ENCODE measurements around the gene SERPINA4.

SERPINA4 gene

DNA sequence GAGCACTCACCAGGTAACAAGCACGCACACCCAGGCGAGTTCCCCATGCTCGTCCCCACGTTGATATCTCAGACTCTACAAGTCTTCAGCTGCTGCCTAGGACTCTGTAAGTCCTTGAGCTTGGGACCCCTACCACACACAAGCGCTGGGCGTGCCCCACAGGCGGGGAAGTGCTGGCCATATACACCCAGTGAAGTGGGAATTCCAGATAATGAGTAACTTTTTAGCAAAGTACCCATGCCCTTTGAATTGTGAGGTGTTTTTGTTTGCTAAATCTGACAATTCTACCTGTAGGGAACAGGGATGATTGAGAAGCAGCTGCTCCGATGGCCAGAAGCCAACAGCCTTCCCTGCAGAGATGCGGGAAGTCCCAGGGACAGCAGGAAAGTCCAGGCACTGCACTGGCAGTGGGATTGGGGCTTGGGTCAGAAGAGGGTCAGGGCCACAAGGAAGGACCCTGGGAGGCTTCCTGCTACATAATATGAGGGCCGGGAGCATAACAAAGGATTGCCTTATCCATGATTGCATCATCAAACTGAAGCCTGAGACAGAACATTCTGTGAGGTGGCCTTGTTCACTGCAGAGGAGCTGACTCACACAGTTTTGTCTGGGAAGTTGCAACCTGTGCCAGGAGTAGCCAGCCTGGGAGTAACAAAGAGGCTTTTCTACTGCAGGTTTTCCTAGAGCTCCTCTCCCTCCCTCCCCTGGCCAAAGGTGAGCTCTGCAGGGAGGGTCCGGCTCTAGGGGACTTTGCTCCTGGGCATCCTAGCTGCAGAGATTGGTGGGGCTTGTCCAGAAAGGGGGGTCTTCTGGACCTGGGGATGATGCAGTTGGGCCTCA lies 37.8 kb downstream of the SERPINA4 start:
- Histone ChIP-seq H4K8ac (ENCODE audit: low read length) (no peak overlapping the region), H3K9me3 (ENCODE audit: control insufficient read depth, low read length) (no peaks in the 10 kb centered on the region), H3K9ac (ENCODE audit: low read length) (peak overlapping the region; percentile 13), H3K18ac (ENCODE audit: low read depth in 1 of 2, low read length in 2 of 2) (peak overlapping the region in 1 of 2 experiments; percentile 18), H3K23ac (ENCODE audit: low read length in 2 of 2) (no peak overlapping the region), H3K79me1 (replicated peaks; ENCODE audit: low read length, poor library complexity, severe bottlenecking) (no peaks in the 10 kb centered on the region), H2AFZ (ENCODE audit: low read depth, low read length) (no peak overlapping the region), H3K4me1 (ENCODE audit: control insufficient read depth, insufficient read depth, low read depth, low read length) (peaks cover 30% of the 10 kb centered on the region), H3K4me2 (ENCODE audit: low read length, poor library complexity, severe bottlenecking) (no peak overlapping the region), H3K14ac (ENCODE audit: low read length in 2 of 2) (no peak overlapping the region), H3K36me3 (ENCODE audit: control insufficient read depth in 1 of 2, insufficient read depth in 2 of 2, low read depth in 1 of 2, low read length in 2 of 2) (no peaks in the 10 kb centered on the region), H3K27me3 (ENCODE audit: control insufficient read depth in 1 of 2, insufficient read depth in 1 of 2, low read length in 2 of 2) (no peaks in the 10 kb centered on the region), H2BK12ac (ENCODE audit: low read length in 2 of 2) (peak overlapping the region in 1 of 2 experiments; percentile 16), H3K4me3 (ENCODE audit: insufficient read depth in 1 of 2, low read depth in 1 of 2, low read length in 2 of 2) (no peak overlapping the region), H2BK15ac (ENCODE audit: low read depth, poor library complexity, severe bottlenecking) (no peak overlapping the region), H2BK5ac (ENCODE audit: low read depth, low read length, poor library complexity, severe bottlenecking) (peak overlapping the region; percentile 69), H3K4ac (ENCODE audit: low read depth in 1 of 2, low read length in 2 of 2) (no peak overlapping the region), H3K27ac (ENCODE audit: low read length, poor library complexity, severe bottlenecking) (peak overlapping the region; percentile 56), H4K91ac (ENCODE audit: low read length) (peak overlapping the region; percentile 8), H2BK120ac (ENCODE audit: low read depth, low read length) (no peak overlapping the region), H2AK5ac (ENCODE audit: low read length, severe bottlenecking) (peak overlapping the region; percentile 79)
- DNase-seq = peak; percentile 69
- 75% methylated on average over 11 of the region's 11 CpGs for whole genome bisulfite sequencing

GRCh38 chr14:94599656-94600004 lies 38.4 kb downstream of the SERPINA4 start:
- H4K91ac ChIP-seq (ENCODE audit: low read length) = peak overlapping the region; percentile 35
- no peaks in the 10 kb centered on the region for H3K79me1 ChIP-seq (replicated peaks; ENCODE audit: low read length, poor library complexity, severe bottlenecking)
- peaks cover 30% of the 10 kb centered on the region for H3K4me1 ChIP-seq (ENCODE audit: control insufficient read depth, insufficient read depth, low read depth, low read length)
- H3K4me2 ChIP-seq (ENCODE audit: low read length, poor library complexity, severe bottlenecking) = no peak overlapping the region
- H2BK5ac ChIP-seq (ENCODE audit: low read depth, low read length, poor library complexity, severe bottlenecking) = peak overlapping the region; percentile 69
- no peak for DNase-seq
- 60% methylated on average over 3 of the region's 3 CpGs for WGBS
- H3K27ac ChIP-seq (ENCODE audit: low read length, poor library complexity, severe bottlenecking) = peak overlapping the region; percentile 51
- peak overlapping the region in 1 of 2 experiments; percentile 64 for H2BK12ac ChIP-seq (ENCODE audit: low read length in 2 of 2)
- no peaks in the 10 kb centered on the region for H3K36me3 ChIP-seq (ENCODE audit: control insufficient read depth in 1 of 2, insufficient read depth in 2 of 2, low read depth in 1 of 2, low read length in 2 of 2)
- H2AFZ ChIP-seq (ENCODE audit: low read depth, low read length) = no peak overlapping the region
- peak overlapping the region; percentile 13 for H3K9ac ChIP-seq (ENCODE audit: low read length)
- no peak overlapping the region for H3K4me3 ChIP-seq (ENCODE audit: insufficient read depth in 1 of 2, low read depth in 1 of 2, low read length in 2 of 2)
- H3K9me3 ChIP-seq (ENCODE audit: control insufficient read depth, low read length) = no peaks in the 10 kb centered on the region
- H3K27me3 ChIP-seq (ENCODE audit: control insufficient read depth in 1 of 2, insufficient read depth in 1 of 2, low read length in 2 of 2) = no peaks in the 10 kb centered on the region
- H3K23ac ChIP-seq (ENCODE audit: low read length in 2 of 2) = no peak overlapping the region
- peak overlapping the region; percentile 79 for H2AK5ac ChIP-seq (ENCODE audit: low read length, severe bottlenecking)
- H3K18ac ChIP-seq (ENCODE audit: low read depth in 1 of 2, low read length in 2 of 2) = peak overlapping the region in 1 of 2 experiments; percentile 37
- no peak overlapping the region for H4K8ac ChIP-seq (ENCODE audit: low read length)
- H3K14ac ChIP-seq (ENCODE audit: low read length in 2 of 2) = no peak overlapping the region
- no peak overlapping the region for H2BK15ac ChIP-seq (ENCODE audit: low read depth, poor library complexity, severe bottlenecking)
- H3K4ac ChIP-seq (ENCODE audit: low read depth in 1 of 2, low read length in 2 of 2) = no peak overlapping the region
- H2BK120ac ChIP-seq (ENCODE audit: low read depth, low read length) = no peak overlapping the region

DNA sequence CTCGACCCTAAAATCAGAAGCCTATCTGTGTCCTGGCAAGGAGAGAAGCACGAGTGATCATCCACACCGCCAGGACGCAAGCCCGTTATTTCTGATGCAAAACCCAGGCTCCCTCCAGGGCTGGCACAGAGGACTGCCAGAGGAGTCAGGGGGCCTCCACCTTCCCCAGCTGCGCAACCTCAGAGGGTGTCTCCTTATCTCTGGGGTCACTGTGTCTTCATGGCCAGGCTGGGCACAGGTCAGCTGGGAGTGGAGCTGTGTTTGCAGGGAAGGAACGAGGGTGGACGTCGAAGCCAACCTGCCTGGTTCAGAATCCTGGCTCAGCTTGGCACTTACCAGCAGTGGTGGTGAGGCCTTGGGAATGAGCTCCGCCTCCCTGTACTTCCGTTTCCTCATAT lies 38.9 kb downstream of the SERPINA4 start:
- WGBS = 91% methylated on average over 11 of the region's 11 CpGs
- Histone ChIP-seq H2BK15ac (ENCODE audit: low read depth, poor library complexity, severe bottlenecking) (no peak overlapping the region), H3K79me1 (replicated peaks; ENCODE audit: low read length, poor library complexity, severe bottlenecking) (no peaks in the 10 kb centered on the region), H2BK5ac (ENCODE audit: low read depth, low read length, poor library complexity, severe bottlenecking) (no peak overlapping the region), H2BK120ac (ENCODE audit: low read depth, low read length) (no peak overlapping the region), H3K4me2 (ENCODE audit: low read length, poor library complexity, severe bottlenecking) (no peak overlapping the region), H3K14ac (ENCODE audit: low read length in 2 of 2) (no peak overlapping the region), H4K91ac (ENCODE audit: low read length) (no peak overlapping the region), H4K8ac (ENCODE audit: low read length) (no peak overlapping the region), H3K9me3 (ENCODE audit: control insufficient read depth, low read length) (no peaks in the 10 kb centered on the region), H3K27me3 (ENCODE audit: control insufficient read depth in 1 of 2, insufficient read depth in 1 of 2, low read length in 2 of 2) (peaks cover 0 to 2% of the 10 kb centered on the region in 2 experiments), H2AFZ (ENCODE audit: low read depth, low read length) (no peak overlapping the region), H3K27ac (ENCODE audit: low read length, poor library complexity, severe bottlenecking) (no peak overlapping the region), H3K18ac (ENCODE audit: low read depth in 1 of 2, low read length in 2 of 2) (peak overlapping the region in 1 of 2 experiments; percentile 25), H3K4me3 (ENCODE audit: insufficient read depth in 1 of 2, low read depth in 1 of 2, low read length in 2 of 2) (no peak overlapping the region), H3K4me1 (ENCODE audit: control insufficient read depth, insufficient read depth, low read depth, low read length) (peaks cover 30% of the 10 kb centered on the region), H3K4ac (ENCODE audit: low read depth in 1 of 2, low read length in 2 of 2) (no peak overlapping the region), H3K36me3 (ENCODE audit: control insufficient read depth in 1 of 2, insufficient read depth in 2 of 2, low read depth in 1 of 2, low read length in 2 of 2) (no peaks in the 10 kb centered on the region), H2AK5ac (ENCODE audit: low read length, severe bottlenecking) (peak overlapping the region; percentile 3), H2BK12ac (ENCODE audit: low read length in 2 of 2) (no peak overlapping the region), H3K23ac (ENCODE audit: low read length in 2 of 2) (no peak overlapping the region), H3K9ac (ENCODE audit: low read length) (no peak overlapping the region)
- no peak for DNase-seq

DNA sequence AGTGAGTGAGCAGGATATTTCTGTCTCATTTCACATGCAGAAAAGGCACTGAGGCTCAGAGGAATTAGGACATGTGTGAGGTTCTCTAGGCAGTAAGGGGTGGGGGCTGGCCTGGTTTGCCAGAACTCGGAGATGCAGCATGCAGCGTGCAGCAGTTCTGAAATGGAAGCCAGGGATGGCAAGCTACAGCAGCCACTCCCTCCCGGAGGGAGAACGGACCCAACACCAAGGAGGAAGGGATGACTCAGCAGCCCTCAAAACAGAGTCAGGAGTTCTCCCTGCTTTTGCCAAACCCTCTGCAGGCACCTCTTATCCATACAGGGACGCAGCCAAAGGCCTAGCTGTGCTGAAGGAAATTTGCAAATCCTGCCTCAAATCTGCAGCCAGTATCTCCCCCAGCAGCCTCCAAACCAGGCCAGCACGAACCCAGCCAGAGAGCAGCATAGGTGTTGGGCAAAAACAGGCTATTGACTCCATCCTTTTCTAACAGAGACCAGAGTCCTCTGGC lies 40.7 kb downstream of the SERPINA4 start:
- H2BK12ac ChIP-seq (ENCODE audit: low read length in 2 of 2) = peak overlapping the region in 1 of 2 experiments; percentile 6
- H3K4me2 ChIP-seq (ENCODE audit: low read length, poor library complexity, severe bottlenecking) = no peak overlapping the region
- peak overlapping the region; percentile 94 for H4K8ac ChIP-seq (ENCODE audit: low read length)
- H2AFZ ChIP-seq (ENCODE audit: low read depth, low read length) = peak overlapping the region; percentile 58
- peaks cover 30% of the 10 kb centered on the region for H3K4me1 ChIP-seq (ENCODE audit: control insufficient read depth, insufficient read depth, low read depth, low read length)
- H3K9ac ChIP-seq (ENCODE audit: low read length) = peak overlapping the region; percentile 78
- no peaks in the 10 kb centered on the region for H3K36me3 ChIP-seq (ENCODE audit: control insufficient read depth in 1 of 2, insufficient read depth in 2 of 2, low read depth in 1 of 2, low read length in 2 of 2)
- H2BK15ac ChIP-seq (ENCODE audit: low read depth, poor library complexity, severe bottlenecking) = no peak overlapping the region
- H3K27me3 ChIP-seq (ENCODE audit: control insufficient read depth in 1 of 2, insufficient read depth in 1 of 2, low read length in 2 of 2) = peaks cover 0 to 2% of the 10 kb centered on the region in 2 experiments
- peak overlapping the region; percentile 67 for H3K27ac ChIP-seq (ENCODE audit: low read length, poor library complexity, severe bottlenecking)
- no peak overlapping the region for H3K4ac ChIP-seq (ENCODE audit: low read depth in 1 of 2, low read length in 2 of 2)
- no peak overlapping the region for H3K23ac ChIP-seq (ENCODE audit: low read length in 2 of 2)
- DNase-seq = peak; percentile 30
- peak overlapping the region; percentile 41 for H3K18ac ChIP-seq (ENCODE audit: low read depth in 1 of 2, low read length in 2 of 2)
- H3K14ac ChIP-seq (ENCODE audit: low read length in 2 of 2) = no peak overlapping the region
- H2BK5ac ChIP-seq (ENCODE audit: low read depth, low read length, poor library complexity, severe bottlenecking) = no peak overlapping the region
- peak overlapping the region in 1 of 2 experiments; percentile 28 for H3K4me3 ChIP-seq (ENCODE audit: insufficient read depth in 1 of 2, low read depth in 1 of 2, low read length in 2 of 2)
- H3K79me1 ChIP-seq (replicated peaks; ENCODE audit: low read length, poor library complexity, severe bottlenecking) = no peaks in the 10 kb centered on the region
- no peaks in the 10 kb centered on the region for H3K9me3 ChIP-seq (ENCODE audit: control insufficient read depth, low read length)
- no peak overlapping the region for H2AK5ac ChIP-seq (ENCODE audit: low read length, severe bottlenecking)
- H2BK120ac ChIP-seq (ENCODE audit: low read depth, low read length) = no peak overlapping the region
- H4K91ac ChIP-seq (ENCODE audit: low read length) = peak overlapping the region; percentile 49
- 32% methylated on average over 6 of the region's 6 CpGs for WGBS

Measured in mesenchymal stem cell (in vitro differentiated cells and primary cell).